Liver (tissue), 9 donors: ENCODE data around the gene TAF4. TPM values are rescaled to one million over a fixed set of nuclear protein-coding genes. Genes with fewer than 3 reads are reported as not detected.

Experiments
- DNase-seq: peaks from one replicate; pipeline ENCODE4 v3.0.0-alpha.2; 2017; ENCODE audit warnings: low spot score
- H3K27ac ChIP-seq, 2 donors: one replicate each; pipeline ENCODE4 v1.7.0; 2013; ENCODE audit warnings: inconsistent platforms in 2 of 2, low read length in 2 of 2, control low read depth in 1 of 2, low read depth in 1 of 2, mild to moderate bottlenecking in 1 of 2
- H3K27me3 ChIP-seq, 4 donors: one replicate each; pipeline versions ENCODE4 v1.6.1 to v1.7.0; 2013; ENCODE audit warnings: low read length in 3 of 4, inconsistent platforms in 1 of 4, mild to moderate bottlenecking in 1 of 4, moderate library complexity in 1 of 4; ENCODE audit not compliant: control insufficient read depth in 4 of 4, insufficient read depth in 4 of 4
- H3K36me3 ChIP-seq, 4 donors: one replicate each; pipeline versions ENCODE4 v1.6.1 to v1.7.0; 2013; ENCODE audit warnings: low read length in 3 of 4, mild to moderate bottlenecking in 3 of 4, low read depth in 1 of 4, moderate library complexity in 1 of 4; ENCODE audit not compliant: control insufficient read depth in 4 of 4, insufficient read depth in 3 of 4
- H3K4me1 ChIP-seq, 4 donors: one replicate each; pipeline versions ENCODE4 v1.6.1 to v1.7.0; 2013; ENCODE audit warnings: low read length in 3 of 4, mild to moderate bottlenecking in 3 of 4, moderate library complexity in 1 of 4; ENCODE audit not compliant: control insufficient read depth in 4 of 4, insufficient read depth in 4 of 4
- H3K4me3 ChIP-seq, 3 donors: one replicate each; pipeline versions ENCODE4 v1.6.1 to v1.7.0; 2013; ENCODE audit warnings: low read length in 3 of 3, control low read depth in 1 of 3, low read depth in 1 of 3, mild to moderate bottlenecking in 1 of 3
- H3K9ac ChIP-seq, 2 donors: one replicate each; pipeline ENCODE4 v1.7.0; 2013; ENCODE audit warnings: low read length in 2 of 2, mild to moderate bottlenecking in 2 of 2, moderate library complexity in 2 of 2, control low read depth in 1 of 2, low read depth in 1 of 2
- H3K9me3 ChIP-seq, 4 donors: one replicate each; pipeline versions ENCODE4 v1.6.1 to v1.7.0; 2013; ENCODE audit warnings: low read length in 3 of 4; ENCODE audit not compliant: control insufficient read depth in 4 of 4
- EGR1 ChIP-seq, 2 donors: IDR thresholded peaks; 2 replicates each; pipeline ENCODE4 v1.6.1; 2016 to 2018; ENCODE audit warnings: antibody characterized with exemption in 2 of 2, low read depth in 2 of 2
- FOXA1 ChIP-seq: IDR thresholded peaks from 2 replicates; pipeline ENCODE4 v1.6.1; 2016; ENCODE audit warnings: antibody characterized with exemption
- FOXA2 ChIP-seq: IDR thresholded peaks from 2 replicates; pipeline ENCODE4 v1.6.1; 2016; ENCODE audit warnings: antibody characterized with exemption
- GABPA ChIP-seq, 2 donors: IDR thresholded peaks in 1 of 2; conservative IDR thresholded peaks in 1 of 2; 2 replicates each; pipeline ENCODE4 v1.6.1; 2016; ENCODE audit warnings: antibody characterized with exemption in 2 of 2, mild to moderate bottlenecking in 1 of 2, moderate library complexity in 1 of 2
- HNF4A ChIP-seq, 2 donors: conservative IDR thresholded peaks; 2 replicates each; pipeline ENCODE4 v1.6.1; 2016; ENCODE audit warnings: antibody characterized with exemption in 2 of 2, mild to moderate bottlenecking in 2 of 2
- HNF4G ChIP-seq: IDR thresholded peaks from 2 replicates; pipeline ENCODE4 v1.6.1; 2016; ENCODE audit warnings: antibody characterized with exemption
- JUND ChIP-seq, 2 donors: IDR thresholded peaks; 2 replicates each; pipeline ENCODE4 v1.6.1; 2016; ENCODE audit warnings: antibody characterized with exemption in 2 of 2
- NR2F2 ChIP-seq: IDR thresholded peaks from 2 replicates; pipeline ENCODE4 v1.6.1; 2016; ENCODE audit warnings: antibody characterized with exemption
- RAD21 ChIP-seq, 2 donors: IDR thresholded peaks; 2 replicates each; pipeline ENCODE4 v1.6.1; 2016; ENCODE audit warnings: antibody characterized with exemption in 2 of 2, mild to moderate bottlenecking in 2 of 2
- SP1 ChIP-seq: IDR thresholded peaks from 2 replicates; pipeline ENCODE4 v1.6.1; 2018; ENCODE audit warnings: antibody characterized with exemption, mild to moderate bottlenecking
- TAF1 ChIP-seq: conservative IDR thresholded peaks from 2 replicates; pipeline ENCODE4 v1.6.1; 2016; ENCODE audit warnings: antibody characterized with exemption, mild to moderate bottlenecking
- YY1 ChIP-seq: IDR thresholded peaks from 2 replicates; pipeline ENCODE4 v1.6.1; 2016; ENCODE audit warnings: antibody characterized with exemption, mild to moderate bottlenecking
- WGBS: extraction: QIAGEN DNeasy Blood & Tissue Kit; methylation state at CpG from one replicate; pipeline ENCODE4 v1.1.7; 2013; 5-methylcytosine and 5-hydroxymethylcytosine counted together
- polyA plus RNA-seq, 2 donors: library from polyadenylated mRNA; stranded (reverse) in 1 of 2; unstranded in 1 of 2; fragments of 200-250 nt in 1 of 2; fragments of >200 nt in 1 of 2; fragmentation: Nextera tagmentation in 1 of 2; extraction: Ambion mirVana in 1 of 2; gene quantifications; one replicate each; pipeline versions ENCODE4 v1.2.1 to v1.2.3, GENCODE V29; 2013 to 2015
- total RNA-seq, 2 donors: library from RNA; depleted of rRNA; stranded (reverse); fragments of >200 nt; gene quantifications; one replicate each; pipeline ENCODE4 v1.2.3, GENCODE V29; 2014
- TF ChIP-seq, protein P1 (sequence below): IDR thresholded peaks from 2 replicates; pipeline ENCODE4 v1.6.1; 2016; ENCODE audit warnings: antibody characterized with exemption
- TF ChIP-seq, protein P2 (sequence below): IDR thresholded peaks from 2 replicates; pipeline ENCODE4 v1.6.1; 2016; ENCODE audit warnings: antibody characterized with exemption
- TF ChIP-seq, protein P3 (sequence below): IDR thresholded peaks from 2 replicates; pipeline ENCODE4 v1.6.1; 2016; ENCODE audit warnings: antibody characterized with exemption
- donor health status: healthy.
- donor health status: healthy.
- donor health status: healthy.
- donor health status: healthy.
- donor health status: healthy.

TAF4 gene
- total and polyA plus RNA-seq, 4 donors, result 2.0 to 11.8 (median 5.6) TPM

DNA sequence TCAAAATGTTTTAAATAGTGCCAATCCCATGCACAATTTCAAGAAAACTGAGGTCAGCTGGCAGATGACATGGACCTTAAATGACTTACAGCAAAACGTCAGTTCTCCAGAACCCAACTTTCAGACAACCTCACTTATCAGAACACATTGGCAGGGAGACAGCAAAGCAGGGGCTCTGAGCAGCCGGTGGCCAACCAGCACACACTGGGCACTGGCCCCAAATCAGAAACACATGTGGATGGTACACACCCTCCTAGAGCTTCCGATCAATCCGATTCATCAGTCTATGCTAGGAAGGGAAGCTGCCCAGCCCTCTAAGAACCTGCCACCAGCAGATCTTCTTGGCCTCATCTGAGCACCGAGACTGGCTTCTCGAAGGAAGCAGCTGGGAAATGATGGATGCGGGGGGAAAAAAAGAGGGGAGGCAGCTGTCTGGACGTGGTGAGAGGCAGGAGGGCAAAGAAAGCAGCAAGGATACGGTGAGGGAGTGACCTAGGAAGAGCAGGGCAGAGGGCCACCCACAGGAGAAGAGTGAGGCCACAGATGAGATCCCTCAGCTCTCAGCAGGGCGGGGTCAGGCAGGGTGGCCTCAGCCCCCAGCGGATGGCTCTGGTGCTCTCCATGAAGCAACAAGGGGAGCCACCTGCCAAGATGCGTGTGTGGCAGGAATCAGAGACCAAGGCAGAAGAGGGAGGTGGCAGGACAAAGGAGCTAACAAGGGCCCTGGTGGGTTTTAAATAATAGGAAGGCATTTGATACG is 32.9 kb downstream of the TAF4 start:
- no peak overlapping the region for H3K4me3 ChIP-seq
- H3K4me1 ChIP-seq, result peaks cover 7 to 12% (median 9%) of the 10 kb centered on the region in 4 donors
- TF ChIP-seq JUND (IDR thresholded peaks at IDR 0.05), result no peak
- TF ChIP-seq GABPA (IDR thresholded peaks at IDR 0.05 in 1 of 2, conservative IDR thresholded peaks at IDR 0.05 in 1 of 2), result no peak
- no peak for TF ChIP-seq RAD21 (IDR thresholded peaks at IDR 0.05)
- no peak for TF ChIP-seq TAF1
- TF ChIP-seq, protein P1, sequence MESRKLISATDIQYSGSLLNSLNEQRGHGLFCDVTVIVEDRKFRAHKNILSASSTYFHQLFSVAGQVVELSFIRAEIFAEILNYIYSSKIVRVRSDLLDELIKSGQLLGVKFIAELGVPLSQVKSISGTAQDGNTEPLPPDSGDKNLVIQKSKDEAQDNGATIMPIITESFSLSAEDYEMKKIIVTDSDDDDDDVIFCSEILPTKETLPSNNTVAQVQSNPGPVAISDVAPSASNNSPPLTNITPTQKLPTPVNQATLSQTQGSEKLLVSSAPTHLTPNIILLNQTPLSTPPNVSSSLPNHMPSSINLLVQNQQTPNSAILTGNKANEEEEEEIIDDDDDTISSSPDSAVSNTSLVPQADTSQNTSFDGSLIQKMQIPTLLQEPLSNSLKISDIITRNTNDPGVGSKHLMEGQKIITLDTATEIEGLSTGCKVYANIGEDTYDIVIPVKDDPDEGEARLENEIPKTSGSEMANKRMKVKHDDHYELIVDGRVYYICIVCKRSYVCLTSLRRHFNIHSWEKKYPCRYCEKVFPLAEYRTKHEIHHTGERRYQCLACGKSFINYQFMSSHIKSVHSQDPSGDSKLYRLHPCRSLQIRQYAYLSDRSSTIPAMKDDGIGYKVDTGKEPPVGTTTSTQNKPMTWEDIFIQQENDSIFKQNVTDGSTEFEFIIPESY, result no peak
- TF ChIP-seq, protein P2, sequence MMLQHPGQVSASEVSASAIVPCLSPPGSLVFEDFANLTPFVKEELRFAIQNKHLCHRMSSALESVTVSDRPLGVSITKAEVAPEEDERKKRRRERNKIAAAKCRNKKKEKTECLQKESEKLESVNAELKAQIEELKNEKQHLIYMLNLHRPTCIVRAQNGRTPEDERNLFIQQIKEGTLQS, result no peak
- TF ChIP-seq, protein P3, sequence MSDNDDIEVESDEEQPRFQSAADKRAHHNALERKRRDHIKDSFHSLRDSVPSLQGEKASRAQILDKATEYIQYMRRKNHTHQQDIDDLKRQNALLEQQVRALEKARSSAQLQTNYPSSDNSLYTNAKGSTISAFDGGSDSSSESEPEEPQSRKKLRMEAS, result no peak
- TF ChIP-seq FOXA1, result no peak
- TF ChIP-seq HNF4G, result no peak
- H3K36me3 ChIP-seq, result no peaks in the 10 kb centered on the region
- WGBS, result 83% methylated on average over 13 of the region's 13 CpGs
- H3K9ac ChIP-seq, result no peak overlapping the region
- no peaks in the 10 kb centered on the region for H3K9me3 ChIP-seq
- DNase-seq, result no peak
- H3K27me3 ChIP-seq, result no peaks in the 10 kb centered on the region
- no peak overlapping the region for H3K27ac ChIP-seq

DNA sequence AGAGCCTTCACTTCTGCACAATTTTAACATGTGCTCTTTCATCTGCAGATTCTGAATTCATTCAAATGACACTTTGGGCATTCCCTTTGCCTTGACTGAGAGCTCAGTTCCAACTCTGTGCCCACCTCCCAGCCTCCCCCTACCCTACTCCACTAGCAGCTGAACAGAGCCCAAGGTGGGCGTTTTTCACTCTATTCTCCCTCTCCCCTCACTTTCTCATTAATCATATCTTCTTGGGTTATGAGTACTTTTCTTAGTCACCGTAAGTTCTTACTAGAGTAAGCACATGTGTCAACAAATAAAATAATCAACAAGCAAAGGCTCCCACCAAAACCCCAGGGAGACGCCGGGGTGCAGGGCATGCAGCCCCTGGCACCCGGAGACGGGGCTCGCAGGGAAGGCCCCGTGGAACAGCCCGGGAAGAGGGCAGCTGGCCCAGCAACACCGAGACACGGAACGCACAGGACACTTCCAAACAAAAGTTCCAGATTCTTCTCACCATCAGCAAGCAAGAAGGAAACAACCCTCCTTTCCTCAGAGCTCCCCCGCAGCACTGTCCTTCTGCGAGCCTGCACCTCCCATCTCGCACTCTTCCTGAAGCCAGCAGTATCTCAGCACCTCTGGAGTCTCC is 34.1 kb downstream of the TAF4 start:
- Histone ChIP-seq H3K4me3 (no peak overlapping the region), H3K9me3 (no peaks in the 10 kb centered on the region), H3K27ac (no peak overlapping the region), H3K36me3 (no peaks in the 10 kb centered on the region), H3K27me3 (no peaks in the 10 kb centered on the region), H3K9ac (no peak overlapping the region), H3K4me1 (peaks cover 10 to 24% (median 21%) of the 10 kb centered on the region in 4 donors)
- TF ChIP-seq GABPA (IDR thresholded peaks at IDR 0.05 in 1 of 2, conservative IDR thresholded peaks at IDR 0.05 in 1 of 2), result no peak
- TF ChIP-seq TAF1, result no peak
- TF ChIP-seq NR2F2, result no peak
- TF ChIP-seq, protein P1, result no peak
- TF ChIP-seq SP1, result no peak
- no peak for TF ChIP-seq HNF4G
- TF ChIP-seq YY1, result no peak
- no peak for TF ChIP-seq HNF4A (conservative IDR thresholded peaks at IDR 0.05)
- TF ChIP-seq, protein P3, result no peak
- TF ChIP-seq EGR1 (IDR thresholded peaks at IDR 0.05; ENCODE audit: low read depth in 2 of 2), result no peak
- no peak for TF ChIP-seq JUND (IDR thresholded peaks at IDR 0.05)
- no peak for TF ChIP-seq FOXA2
- TF ChIP-seq RAD21 (IDR thresholded peaks at IDR 0.05), result no peak
- no peak for DNase-seq
- 95% methylated on average over 15 of the region's 15 CpGs for WGBS
